Fibroblast of pulmonary artery (primary cell): ENCODE results near the gene PLA2G12A.

ENCODE experiments used
- DNase-seq: peaks from one replicate; pipeline ENCODE4 v3.0.0-alpha.2; 2010; ENCODE audit warnings: low read depth
- H3K4me3 ChIP-seq: replicated peaks from 2 replicates; pipeline ENCODE4 v1.5.1; 2011; ENCODE audit warnings: low read depth, mild to moderate bottlenecking, control low read depth, low read length, moderate library complexity
- TF ChIP-seq, protein P1 (sequence below): IDR thresholded peaks from 2 replicates; pipeline ENCODE4 v1.5.1; 2011; ENCODE audit warnings: mild to moderate bottlenecking, control low read depth, low read length, inconsistent platforms; ENCODE audit errors: missing control alignments

The PLA2G12A gene

DNA sequence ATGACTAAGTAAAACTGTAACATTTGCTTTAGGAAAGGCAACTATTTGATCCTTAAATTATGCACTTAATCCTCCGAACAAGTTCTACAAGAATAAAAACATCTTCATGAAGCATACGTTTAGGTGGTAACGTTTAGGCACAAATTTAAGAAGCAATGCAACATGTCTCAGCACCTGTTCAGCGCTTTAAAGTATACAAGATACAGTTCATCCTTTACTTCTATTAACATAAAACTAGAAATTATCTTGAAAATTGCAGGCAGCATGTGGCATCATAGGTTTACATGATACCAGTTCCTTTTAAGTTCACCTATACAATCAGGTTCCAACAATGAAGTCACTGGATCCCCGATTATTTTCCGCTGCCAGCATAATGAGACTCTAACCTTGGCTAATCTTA lies 1.5 kb downstream of the PLA2G12A start:
- DNase-seq: no peak
- TF ChIP-seq, protein P1, sequence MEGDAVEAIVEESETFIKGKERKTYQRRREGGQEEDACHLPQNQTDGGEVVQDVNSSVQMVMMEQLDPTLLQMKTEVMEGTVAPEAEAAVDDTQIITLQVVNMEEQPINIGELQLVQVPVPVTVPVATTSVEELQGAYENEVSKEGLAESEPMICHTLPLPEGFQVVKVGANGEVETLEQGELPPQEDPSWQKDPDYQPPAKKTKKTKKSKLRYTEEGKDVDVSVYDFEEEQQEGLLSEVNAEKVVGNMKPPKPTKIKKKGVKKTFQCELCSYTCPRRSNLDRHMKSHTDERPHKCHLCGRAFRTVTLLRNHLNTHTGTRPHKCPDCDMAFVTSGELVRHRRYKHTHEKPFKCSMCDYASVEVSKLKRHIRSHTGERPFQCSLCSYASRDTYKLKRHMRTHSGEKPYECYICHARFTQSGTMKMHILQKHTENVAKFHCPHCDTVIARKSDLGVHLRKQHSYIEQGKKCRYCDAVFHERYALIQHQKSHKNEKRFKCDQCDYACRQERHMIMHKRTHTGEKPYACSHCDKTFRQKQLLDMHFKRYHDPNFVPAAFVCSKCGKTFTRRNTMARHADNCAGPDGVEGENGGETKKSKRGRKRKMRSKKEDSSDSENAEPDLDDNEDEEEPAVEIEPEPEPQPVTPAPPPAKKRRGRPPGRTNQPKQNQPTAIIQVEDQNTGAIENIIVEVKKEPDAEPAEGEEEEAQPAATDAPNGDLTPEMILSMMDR: no peak
- peak overlapping the region; percentile 73 for H3K4me3 ChIP-seq

DNA sequence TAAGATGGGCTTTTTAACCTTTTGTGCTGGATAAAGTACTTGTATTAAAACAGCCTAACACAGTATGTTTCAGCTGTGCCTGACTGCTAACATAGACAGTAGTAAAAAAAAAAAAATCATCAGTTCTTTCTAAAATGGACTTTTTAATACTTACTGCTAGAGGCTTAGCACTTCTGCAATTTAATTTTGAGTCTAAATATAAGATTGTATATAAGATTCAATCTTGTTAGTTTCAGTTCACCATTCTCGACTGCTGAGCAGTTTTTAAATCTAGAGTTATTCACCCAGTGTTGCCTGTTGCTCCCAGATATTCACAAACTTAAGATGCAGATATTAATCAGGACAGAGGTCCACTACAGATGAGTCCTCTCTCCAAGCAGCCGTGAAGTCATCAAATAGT lies 6.8 kb downstream of the PLA2G12A start:
- no peak for DNase-seq
- no peak overlapping the region for H3K4me3 ChIP-seq
- TF ChIP-seq, protein P1: no peak

DNA sequence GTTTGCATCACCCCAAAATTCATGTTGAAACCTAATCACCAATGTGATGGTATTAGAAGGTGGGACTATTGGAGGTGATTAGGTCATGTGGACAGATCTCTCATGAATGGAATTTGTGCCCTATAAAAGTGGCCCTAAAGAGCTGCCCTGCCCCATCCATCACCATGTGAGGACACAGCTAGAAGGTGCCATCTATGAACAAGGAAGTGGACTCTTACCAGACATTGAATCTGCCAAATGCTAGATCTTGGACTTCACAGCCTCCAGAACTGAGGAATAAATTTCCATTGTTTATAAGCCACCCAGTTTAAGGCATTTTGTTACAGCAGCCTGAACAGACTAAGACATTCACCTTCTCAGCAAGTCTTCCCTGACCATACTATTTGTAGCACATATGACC lies 7.5 kb downstream of the PLA2G12A start:
- DNase-seq: no peak
- no peak overlapping the region for H3K4me3 ChIP-seq
- TF ChIP-seq, protein P1: no peak

DNA sequence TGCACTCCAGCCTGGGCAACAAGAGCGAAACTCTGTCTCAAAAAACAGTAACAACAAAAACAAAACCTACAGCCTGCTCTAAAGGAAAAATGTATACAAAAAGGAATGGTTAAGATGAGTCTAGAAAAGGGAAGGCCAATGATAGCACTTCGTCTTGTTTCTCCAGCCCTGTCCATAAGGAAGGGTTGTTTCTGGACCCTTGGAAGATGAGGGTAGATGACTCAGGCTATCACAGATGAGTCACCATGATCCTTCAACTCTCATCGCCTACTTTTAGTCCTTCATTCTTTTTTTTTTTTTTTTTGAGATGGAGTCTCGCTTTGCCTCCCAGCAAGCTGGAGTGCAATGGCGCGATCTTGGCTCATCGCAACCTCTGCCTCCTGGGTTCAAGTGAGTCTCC lies 8.8 kb downstream of the PLA2G12A start:
- H3K4me3 ChIP-seq: no peak overlapping the region
- TF ChIP-seq, protein P1: no peak
- peak; percentile 13 for DNase-seq

DNA sequence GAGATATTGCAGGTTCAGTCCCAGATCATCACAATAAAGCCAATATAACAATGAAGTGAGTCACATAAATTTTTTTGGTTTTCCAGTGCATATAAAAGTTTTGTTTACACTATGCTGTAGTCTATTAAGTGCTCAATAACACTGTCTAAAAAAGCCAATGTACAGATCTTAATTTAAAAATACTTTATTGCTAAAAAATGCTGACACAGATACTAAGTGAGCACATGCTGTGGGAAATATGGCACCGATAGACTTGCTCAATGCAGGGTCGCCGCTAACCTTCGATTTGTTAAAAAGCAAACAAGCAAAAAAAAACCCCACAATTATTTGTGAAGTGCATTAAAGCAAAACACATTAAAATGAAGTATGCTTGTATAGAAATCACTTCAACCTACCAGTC lies 10.3 kb downstream of the PLA2G12A start:
- no peak overlapping the region for H3K4me3 ChIP-seq
- TF ChIP-seq, protein P1: no peak
- no peak for DNase-seq

DNA sequence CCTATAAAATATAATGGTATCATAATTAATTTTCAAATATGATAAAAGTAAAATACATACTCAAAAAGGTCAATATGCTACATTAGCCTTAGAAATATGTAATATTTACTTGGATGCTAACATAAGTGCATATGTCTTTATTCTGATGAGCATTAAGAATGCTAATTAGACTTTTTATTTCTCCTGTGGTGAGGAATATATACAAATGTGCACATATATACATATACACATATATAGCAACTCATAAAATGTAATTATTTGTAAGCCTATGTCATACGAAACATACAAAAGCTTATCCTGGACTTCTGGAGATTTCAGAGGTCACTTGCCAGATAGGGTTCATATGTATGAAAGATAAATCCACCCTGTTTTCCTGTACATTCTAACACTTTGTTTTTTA lies 11.1 kb downstream of the PLA2G12A start:
- DNase-seq: no peak
- TF ChIP-seq, protein P1: no peak
- H3K4me3 ChIP-seq: no peak overlapping the region

DNA sequence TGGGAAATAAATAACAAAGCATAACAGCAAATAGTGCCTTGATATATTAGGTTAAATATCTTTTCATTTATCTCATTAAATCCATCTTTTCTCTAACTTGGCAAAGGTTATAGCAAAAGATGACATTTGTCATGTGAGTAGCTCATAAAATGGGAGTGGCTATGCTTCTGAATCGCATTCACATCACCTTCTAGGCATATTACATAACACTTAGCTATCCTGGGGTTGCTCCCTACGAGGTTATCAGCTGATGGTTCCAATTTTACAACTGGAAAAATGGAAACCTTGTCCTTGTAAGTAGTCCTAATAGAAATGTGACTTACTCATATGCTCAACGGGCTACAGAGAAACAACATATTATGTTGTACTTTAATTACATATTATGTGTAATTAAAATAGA lies 16.4 kb downstream of the PLA2G12A start:
- TF ChIP-seq, protein P1: no peak
- H3K4me3 ChIP-seq: no peak overlapping the region
- DNase-seq: no peak
